Cardiac muscle cell (in vitro differentiated cells and primary cell): ENCODE results near the gene YEATS2. TPM values are rescaled to one million over a fixed set of nuclear protein-coding genes. Genes with fewer than 3 reads are reported as not detected.
"Not testable (repeated sequence)": the region's sequence is repeated elsewhere in the genome, so short reads cannot be mapped to it uniquely, and the experiment has no call there.

Experiments
- DNase-seq, 2 donors: peaks; one replicate each; pipeline versions ENCODE4 v3.0.0 to v3.0.0-alpha.2; 2010 to 2017; ENCODE audit warnings: low read depth in 1 of 2, low spot score in 1 of 2
- H3K27ac ChIP-seq: fragments of 200-600 bp; sonication (generic); 2 replicates; pipeline ENCODE4 v1.5.1; 2016
- H3K27me3 ChIP-seq: fragments of 200-600 bp; sonication (generic); 2 replicates; pipeline ENCODE4 v1.6.0; 2016; ENCODE audit warnings: control low read depth
- H3K36me3 ChIP-seq: fragments of 200-600 bp; sonication (generic); 2 replicates; pipeline ENCODE4 v1.5.1; 2016; ENCODE audit warnings: control low read depth
- H3K4me1 ChIP-seq: fragments of 200-600 bp; sonication (generic); 2 replicates; pipeline ENCODE4 v1.8.1; 2017; ENCODE audit warnings: low read depth, mild to moderate bottlenecking, mixed run types
- H3K4me3 ChIP-seq: fragments of 200-600 bp; sonication (generic); 2 replicates; pipeline ENCODE4 v1.5.1; 2016; ENCODE audit warnings: mild to moderate bottlenecking
- H3K9me3 ChIP-seq: fragments of 200-600 bp; sonication (generic); 2 replicates; pipeline ENCODE4 v1.5.1; 2017; ENCODE audit warnings: low read depth, mild to moderate bottlenecking, control low read depth
- polyA plus RNA-seq: library from polyadenylated mRNA; unstranded; fragments of >200 nt; fragmentation: Nextera tagmentation; extraction: Ambion mirVana; gene quantifications from 2 replicates; pipeline ENCODE4 v1.2.1, GENCODE V29; 2016
- total RNA-seq: library from RNA; depleted of rRNA; stranded (reverse); fragments of >200 nt; gene quantifications from 2 replicates; pipeline ENCODE4 v1.2.3, GENCODE V29; 2016
- TF ChIP-seq, protein P1 (sequence below): IDR thresholded peaks from 2 replicates; pipeline ENCODE4 v1.5.1; 2012; ENCODE audit warnings: low read depth, mild to moderate bottlenecking, low read length

Gene YEATS2
- total and polyA plus RNA-seq, 2 experiments from 2014 or later = 15.7 to 34.9 TPM

DNA sequence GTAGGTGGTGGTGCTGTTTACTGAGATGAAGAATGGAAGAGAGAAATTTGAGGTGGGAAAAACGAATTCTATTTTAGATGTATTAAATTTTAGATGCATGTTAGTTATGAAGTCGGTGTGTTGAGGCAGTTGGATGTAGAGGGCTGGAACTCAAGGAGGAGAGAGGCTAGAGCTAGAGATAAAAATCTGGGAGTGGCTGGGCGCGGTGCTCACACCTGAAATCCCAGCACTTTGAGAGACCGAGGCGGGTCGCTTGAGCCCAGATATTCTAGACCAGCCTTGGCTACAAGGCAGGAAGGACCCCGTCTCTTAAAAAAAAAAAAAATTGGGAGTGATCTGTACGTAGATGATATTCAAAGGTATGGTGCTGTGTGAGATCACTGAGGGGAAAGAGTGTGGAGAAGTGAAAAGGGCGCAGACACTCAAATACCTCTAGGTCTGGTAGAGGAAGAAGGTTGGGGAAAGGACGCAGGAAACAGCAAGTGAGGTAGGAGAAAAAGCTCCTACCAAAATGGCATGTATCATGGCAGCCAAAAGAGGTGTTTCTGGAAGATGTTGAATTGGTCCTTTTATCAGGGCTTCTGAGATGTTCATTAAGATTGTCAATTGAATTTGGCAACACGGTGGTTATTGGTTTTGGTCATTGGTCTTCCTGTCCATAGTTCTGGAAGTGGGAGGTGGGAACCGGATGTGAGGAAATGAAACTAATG is 1.8 kb downstream of the YEATS2 start:
- peaks cover 22% of the 10 kb centered on the region for H3K4me1 ChIP-seq
- no peak for DNase-seq
- no peak overlapping the region for H3K27ac ChIP-seq
- no peaks in the 10 kb centered on the region for H3K27me3 ChIP-seq
- H3K36me3 ChIP-seq = no peaks in the 10 kb centered on the region
- H3K9me3 ChIP-seq = no peaks in the 10 kb centered on the region
- peak overlapping the region; percentile 96 for H3K4me3 ChIP-seq
- TF ChIP-seq, protein P1, sequence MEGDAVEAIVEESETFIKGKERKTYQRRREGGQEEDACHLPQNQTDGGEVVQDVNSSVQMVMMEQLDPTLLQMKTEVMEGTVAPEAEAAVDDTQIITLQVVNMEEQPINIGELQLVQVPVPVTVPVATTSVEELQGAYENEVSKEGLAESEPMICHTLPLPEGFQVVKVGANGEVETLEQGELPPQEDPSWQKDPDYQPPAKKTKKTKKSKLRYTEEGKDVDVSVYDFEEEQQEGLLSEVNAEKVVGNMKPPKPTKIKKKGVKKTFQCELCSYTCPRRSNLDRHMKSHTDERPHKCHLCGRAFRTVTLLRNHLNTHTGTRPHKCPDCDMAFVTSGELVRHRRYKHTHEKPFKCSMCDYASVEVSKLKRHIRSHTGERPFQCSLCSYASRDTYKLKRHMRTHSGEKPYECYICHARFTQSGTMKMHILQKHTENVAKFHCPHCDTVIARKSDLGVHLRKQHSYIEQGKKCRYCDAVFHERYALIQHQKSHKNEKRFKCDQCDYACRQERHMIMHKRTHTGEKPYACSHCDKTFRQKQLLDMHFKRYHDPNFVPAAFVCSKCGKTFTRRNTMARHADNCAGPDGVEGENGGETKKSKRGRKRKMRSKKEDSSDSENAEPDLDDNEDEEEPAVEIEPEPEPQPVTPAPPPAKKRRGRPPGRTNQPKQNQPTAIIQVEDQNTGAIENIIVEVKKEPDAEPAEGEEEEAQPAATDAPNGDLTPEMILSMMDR = no peak

DNA sequence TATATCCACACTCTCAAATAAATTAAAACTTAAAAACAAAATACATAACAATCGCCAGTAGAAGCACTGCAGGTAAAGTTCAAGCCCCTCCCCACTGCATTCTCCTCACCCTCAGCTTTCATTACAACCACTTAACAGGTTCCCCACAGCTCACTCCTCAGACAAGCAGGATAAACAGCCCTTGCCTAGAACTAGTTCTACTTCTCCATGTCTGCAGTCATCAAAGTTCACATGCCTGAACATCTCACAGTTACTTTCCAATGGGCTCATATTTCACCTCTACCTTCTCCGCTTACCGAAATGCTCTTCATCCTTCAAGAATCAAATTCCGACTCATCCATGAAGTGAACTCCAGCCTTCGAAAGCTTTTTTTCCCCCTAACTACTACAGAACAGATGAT is 4.1 kb downstream of the YEATS2 start:
- Histone ChIP-seq H3K36me3 (no peaks in the 10 kb centered on the region), H3K4me3 (no peak overlapping the region), H3K4me1 (peaks cover 22% of the 10 kb centered on the region), H3K27me3 (no peaks in the 10 kb centered on the region), H3K27ac (no peak overlapping the region), H3K9me3 (no peaks in the 10 kb centered on the region)
- DNase-seq = peak in 1 of 2 donors; percentile 36
- TF ChIP-seq, protein P1 = no peak

DNA sequence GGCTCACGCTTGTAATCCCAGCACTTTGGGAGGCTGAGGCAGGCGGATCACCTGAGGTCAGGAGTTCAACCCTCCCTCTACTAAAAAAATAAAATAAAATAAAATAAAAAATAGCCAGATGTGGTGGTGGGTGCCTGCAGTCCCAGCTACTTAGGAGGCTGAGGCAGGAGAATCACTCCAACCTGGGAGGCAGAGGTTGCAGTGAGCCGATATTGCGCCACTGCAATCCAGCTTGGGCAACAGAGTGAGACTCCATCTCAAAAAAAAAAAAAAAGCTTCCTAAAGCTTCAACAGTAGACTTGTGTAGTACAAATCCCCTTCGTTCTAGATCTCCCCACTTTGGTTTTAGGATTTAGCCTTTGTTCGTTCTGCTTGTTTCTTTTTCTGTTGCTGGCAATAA is 6.3 kb downstream of the YEATS2 start:
- H3K36me3 ChIP-seq, H3K9me3 ChIP-seq, H3K4me3 ChIP-seq, H3K27ac ChIP-seq, H3K27me3 ChIP-seq: not testable (repeated sequence)
- peaks cover 19% of the 10 kb centered on the region for H3K4me1 ChIP-seq
- DNase-seq = peak in 1 of 2 donors; percentile 14

DNA sequence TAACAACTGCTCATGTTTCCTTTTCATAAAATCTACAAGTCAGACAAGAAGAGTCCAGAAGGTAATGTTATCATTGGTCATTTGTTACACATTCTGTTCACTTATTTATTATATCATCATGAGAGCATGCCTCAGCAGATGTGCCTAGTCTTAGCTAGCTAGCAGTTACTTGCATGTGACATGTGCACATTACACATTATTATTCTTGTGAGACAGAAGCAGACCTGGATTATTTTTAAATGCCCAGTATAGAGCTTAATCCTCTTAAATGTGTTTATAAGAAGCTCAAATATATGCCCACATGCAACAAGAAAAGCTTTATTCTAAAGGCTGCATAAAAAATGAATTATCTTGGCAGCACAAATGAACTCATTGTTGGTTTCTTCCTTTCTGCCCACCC is 12.6 kb downstream of the YEATS2 start:
- no peaks in the 10 kb centered on the region for H3K36me3 ChIP-seq
- TF ChIP-seq, protein P1 = no peak
- no peak for DNase-seq

DNA sequence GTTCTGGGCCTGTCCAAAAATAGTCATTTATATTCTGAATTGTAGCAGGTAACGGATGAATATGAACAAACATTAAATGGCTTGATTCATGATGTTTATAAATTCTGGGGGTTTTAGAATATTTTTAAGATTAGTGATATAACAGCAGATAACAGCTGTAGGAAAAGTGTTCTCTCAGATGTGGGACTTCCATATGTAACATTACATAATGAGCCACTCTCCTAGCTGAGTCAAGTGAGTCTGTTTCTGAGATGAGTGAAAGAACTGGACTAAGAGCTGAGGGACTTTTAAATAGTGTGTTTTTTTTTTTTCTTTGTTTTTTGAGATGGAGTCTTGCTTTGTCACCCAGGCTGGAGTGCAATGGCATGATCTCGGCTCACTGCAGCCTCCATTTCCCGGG is 13.9 kb downstream of the YEATS2 start:
- no peak for DNase-seq
- H3K36me3 ChIP-seq = peaks cover 6% of the 10 kb centered on the region
- TF ChIP-seq, protein P1 = no peak
- no peak overlapping the region for H3K4me3 ChIP-seq
- H3K9me3 ChIP-seq = no peaks in the 10 kb centered on the region
- H3K27ac ChIP-seq = no peak overlapping the region
- no peaks in the 10 kb centered on the region for H3K27me3 ChIP-seq
- H3K4me1 ChIP-seq = no peaks in the 10 kb centered on the region

More for the DNA sequence above, 12.6 kb downstream of the YEATS2 start:
- no peaks in the 10 kb centered on the region for H3K27me3 ChIP-seq
- H3K4me3 ChIP-seq = no peak overlapping the region
- H3K27ac ChIP-seq = no peak overlapping the region
- H3K9me3 ChIP-seq = no peaks in the 10 kb centered on the region
- no peaks in the 10 kb centered on the region for H3K4me1 ChIP-seq

DNA sequence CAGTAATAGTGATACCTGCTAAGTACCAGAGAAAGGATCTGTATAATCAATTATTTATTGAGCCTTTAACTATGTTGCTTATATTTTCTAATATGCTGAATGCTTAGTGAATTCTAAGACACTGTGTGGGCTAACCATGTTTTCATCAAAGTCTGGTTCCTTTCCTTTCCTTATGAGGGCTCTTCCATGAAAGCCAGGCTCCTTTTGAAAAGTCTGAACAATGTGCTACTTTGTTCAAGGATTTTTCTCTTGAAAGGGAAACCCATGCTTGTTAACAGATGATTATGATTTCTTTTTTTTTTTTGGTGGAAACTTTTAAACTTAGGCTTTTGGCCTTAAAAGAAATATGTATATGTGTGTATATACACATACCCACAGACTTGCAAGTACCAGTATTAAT is 17.0 kb downstream of the YEATS2 start:
- Histone ChIP-seq H3K36me3 (peaks cover 19% of the 10 kb centered on the region), H3K4me3 (no peak overlapping the region), H3K9me3 (no peaks in the 10 kb centered on the region), H3K27me3 (no peaks in the 10 kb centered on the region), H3K27ac (no peak overlapping the region), H3K4me1 (no peaks in the 10 kb centered on the region)
- no peak for DNase-seq
- TF ChIP-seq, protein P1 = no peak
